ENCODE measurements around the gene RTL1.

RTL1 gene

DNA sequence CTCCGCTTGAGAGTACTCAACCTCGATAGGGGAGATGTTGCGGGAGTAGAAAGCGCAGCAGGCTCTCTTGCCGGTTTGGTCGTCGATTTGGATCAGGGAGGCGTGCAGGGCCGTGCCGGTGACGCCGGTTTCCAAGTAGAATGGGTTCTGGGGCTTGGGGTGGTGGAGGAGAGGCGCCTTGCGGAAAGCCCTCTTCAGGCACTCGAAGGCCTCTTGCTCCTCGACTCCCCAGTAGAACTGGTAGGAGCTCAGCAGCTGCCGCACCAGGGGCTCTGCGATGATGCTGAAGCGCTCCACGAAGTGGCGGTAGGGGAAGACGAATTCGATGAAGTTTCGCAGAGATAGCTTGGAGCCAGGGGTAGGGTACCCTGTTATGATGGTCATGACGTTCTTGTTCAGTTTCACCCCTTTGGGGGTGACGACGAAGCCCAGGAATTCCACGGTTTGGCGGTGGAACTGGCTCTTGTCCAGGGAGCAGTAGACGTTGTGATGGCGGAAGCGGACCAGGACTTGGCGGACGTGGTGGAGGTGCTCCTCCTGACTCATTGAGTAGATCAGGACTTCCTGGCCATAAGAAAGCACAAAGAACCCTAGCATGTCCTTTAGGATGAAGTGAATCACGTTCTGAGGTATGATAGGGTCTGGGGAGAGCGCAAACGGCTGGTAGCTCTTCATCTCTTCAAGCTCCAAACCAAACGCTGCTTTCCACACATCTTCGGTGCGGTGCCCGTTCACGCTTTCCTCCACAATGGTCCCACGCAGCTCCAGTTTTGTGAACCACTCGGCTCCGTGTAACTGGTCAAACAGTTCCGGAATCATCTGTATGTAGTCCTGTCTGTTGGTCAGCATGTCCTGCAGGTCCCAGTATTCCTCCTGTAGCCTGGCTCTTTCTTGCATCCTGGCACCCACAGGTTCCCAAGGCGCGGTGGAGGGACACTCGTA is 21.2 kb downstream of the RTL1 start:
- no peak for DNase-seq (ENCODE audit: extremely low read depth in 1 of 2, low read depth in 1 of 2)

DNA sequence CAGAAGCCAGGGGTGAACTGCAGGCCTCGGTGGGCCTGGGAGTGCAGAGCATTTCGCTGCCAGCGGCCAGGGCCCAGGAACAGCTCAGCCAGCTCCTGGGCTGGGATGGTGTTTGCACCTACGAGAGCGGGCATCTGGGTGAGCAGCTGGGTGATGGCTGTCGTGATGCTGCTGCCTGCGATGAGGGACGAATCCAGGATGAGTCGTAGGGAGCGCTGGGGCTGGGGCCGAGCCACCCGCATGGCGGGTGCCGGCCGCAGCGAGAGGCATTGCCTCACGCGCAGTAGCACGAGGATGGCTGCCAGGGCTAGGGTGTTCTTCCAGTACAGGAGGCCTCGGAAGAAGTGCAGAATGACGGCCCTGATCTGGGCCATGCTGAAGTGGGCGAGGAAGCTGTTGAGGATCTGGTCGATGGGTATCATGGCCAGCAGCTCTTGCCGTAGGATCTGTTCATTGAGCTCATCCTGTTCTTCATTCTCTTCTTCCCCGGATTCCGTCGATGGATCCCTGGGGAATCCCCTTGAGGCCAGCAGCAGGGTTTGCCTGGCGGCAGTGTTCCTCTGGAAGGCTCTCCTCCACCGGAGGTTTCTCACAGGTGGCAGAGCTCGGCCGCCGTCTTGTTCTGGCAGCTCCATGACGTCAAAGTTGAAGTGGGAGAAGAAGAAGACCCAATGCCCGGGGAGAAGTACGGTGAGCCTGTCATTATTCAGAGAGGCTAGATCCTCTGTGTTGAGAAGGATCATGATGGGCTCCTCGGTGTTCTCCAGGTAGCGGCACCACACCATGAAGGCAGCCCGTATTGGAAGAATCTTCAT is 22.1 kb downstream of the RTL1 start:
- DNase-seq (ENCODE audit: extremely low read depth in 1 of 2, low read depth in 1 of 2), result no peak

DNA sequence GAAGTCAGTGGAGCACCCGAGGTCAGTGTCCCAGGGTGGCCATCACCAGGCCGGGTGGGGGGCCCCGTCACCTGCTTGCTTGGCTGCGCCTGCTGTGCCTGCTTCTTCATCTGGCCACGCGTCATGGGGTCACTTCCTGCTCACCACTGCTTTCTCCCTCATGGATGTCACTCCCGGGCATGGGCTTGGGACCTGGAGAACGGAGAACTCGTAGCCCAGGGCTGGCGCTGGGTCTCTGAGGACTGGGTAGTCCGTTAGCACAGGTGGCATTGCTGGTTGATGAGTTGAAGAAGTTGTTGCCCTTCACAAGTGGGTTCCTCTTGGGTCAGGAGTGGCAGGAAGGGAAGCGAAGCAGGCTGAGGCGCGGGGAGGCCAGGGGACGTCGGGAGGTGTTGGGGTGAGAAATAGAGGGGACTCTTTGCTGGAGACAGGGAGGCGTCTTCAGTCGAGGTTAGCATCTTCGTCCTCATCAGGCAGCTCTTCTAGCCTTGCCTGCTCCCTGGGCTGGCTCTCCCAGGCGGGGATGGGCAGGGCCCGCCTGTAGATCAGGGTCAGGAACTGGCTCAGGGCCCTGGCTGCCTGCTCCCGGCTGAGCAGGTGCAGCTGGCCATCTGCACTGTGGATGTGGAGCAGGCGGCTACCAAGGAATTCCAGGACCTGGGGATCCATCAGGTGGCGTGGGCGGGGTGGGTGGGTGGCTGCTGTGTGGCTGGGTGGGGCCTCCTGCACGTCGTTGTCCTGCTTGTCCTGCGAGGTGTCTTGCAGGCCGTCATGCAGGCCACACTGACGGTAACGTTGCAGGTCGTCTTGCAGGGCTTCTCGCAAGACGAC is 23.0 kb downstream of the RTL1 start:
- no peak for DNase-seq (ENCODE audit: extremely low read depth in 1 of 2, low read depth in 1 of 2)

DNA sequence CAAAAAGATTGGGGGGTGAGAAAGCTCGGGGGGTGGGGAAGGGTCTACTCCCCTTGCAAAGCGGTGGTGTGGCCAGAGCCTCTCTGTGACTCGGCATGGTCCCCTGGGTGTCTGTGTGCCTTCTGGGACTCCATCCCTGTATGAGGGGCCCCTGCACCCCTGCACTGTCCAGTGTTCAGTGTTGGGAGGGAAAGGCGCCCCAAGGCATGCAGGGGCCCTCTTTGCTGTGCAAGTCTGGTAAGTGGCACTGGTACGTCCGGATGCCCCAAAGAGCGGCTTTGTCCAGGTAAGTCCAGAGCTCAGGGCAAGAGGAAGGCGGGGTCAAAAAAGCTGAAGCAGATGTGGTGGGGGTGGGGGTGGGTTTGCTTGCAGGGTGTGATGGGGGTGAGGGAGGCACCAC is 23.7 kb downstream of the RTL1 start:
- DNase-seq (ENCODE audit: extremely low read depth in 1 of 2, low read depth in 1 of 2), result no peak

DNA sequence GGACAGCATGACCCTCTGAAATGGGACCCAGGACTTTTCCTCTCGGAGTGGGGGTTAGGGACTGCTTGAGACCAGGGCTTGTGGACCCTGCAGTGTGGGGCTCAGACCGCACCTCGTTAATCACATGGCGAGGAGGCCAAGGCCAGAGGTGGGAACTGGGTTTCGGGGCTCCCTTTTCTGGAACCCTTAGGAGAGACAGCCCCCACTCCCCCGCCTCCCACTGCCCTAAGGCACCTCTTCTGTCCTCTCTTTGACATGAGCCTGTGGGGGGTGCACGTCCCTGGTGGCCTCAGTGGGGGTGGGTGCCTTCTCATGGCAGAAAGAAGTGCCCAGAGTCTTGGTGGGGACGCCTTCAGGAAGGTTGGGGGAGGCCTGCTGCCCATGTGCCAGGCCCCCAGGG is 24.3 kb downstream of the RTL1 start:
- no peak for DNase-seq (ENCODE audit: extremely low read depth in 1 of 2, low read depth in 1 of 2)

DNA sequence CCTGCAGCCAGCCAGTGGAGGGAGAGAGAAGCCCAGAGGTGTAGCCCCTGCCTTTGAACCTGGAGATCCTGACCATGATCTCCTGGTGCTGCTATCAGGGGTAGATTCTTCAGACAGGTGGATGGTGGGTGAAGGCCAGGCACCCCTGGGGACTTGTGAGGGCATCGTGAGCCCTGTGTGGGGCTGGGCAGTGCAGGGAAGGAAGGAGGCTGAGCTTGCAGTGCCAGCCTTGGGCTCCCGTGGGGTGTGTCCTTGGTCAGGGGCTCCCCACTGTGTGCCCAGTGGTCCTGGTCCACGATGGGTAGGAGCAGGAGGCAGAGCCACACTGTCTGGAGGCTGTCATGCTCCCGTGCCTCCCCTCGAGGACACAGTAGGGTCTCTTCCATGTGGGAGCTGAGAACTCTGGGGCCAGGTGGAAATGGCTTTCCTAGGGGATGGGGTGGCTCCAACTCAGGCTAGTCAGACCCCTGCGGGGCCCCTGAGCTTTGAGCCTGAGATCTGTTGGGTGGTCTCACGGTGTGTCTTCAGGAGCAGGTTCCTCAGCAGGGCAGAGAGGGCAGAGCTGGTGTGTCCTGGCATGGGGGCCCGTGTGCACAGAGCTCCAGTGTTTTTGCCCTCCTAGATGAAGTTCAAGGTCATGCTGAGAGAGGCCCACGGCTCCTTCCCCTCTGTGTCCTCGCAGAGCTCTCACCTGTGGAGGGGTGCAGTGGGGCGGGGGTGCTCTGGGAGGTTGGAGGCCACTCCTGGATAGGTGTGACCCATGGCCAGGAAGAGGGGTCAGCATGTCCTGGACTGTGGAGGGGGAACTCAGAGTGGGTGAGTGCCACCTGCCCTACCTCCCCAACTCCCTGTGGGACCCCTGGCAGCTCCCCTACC is 25.0 kb downstream of the RTL1 start:
- no peak for DNase-seq (ENCODE audit: extremely low read depth in 1 of 2, low read depth in 1 of 2)

DNA sequence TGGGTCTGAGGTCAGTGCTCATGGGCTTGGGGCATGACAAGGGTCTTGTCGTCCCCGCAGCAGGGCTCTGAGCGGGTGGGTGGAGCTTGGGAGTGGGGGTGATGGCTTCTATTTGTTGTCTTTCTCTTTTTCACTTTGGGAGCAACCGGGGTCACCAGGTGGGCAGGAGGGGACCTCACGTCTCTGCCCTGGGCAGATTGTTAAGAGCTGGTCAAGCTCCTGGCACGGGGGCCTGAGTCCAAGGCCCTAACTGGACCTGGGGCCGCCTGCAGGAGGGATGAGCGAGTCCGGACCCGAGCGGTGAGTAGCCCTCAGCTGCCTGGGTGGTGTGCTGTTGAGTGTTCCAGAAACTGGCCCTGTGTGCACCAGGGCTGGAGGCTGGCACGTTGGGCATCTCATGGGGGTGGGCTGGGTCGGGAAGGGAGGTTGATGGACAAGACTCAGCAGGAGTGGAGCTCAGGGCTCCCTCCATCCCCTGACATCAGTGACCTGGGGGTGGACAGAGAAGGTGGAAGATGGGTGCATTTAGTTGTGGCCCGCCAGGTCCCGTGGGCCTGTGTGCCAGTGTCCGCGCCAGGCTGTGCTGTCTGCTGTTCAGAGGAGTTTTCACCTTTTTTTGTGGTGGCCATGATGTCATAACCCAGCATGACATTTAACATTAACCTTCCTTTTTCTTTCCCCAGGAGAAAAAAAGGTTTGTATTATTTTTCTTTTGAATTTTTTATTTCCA is 27.5 kb downstream of the RTL1 start:
- DNase-seq (ENCODE audit: extremely low read depth in 1 of 2, low read depth in 1 of 2), result no peak

DNA sequence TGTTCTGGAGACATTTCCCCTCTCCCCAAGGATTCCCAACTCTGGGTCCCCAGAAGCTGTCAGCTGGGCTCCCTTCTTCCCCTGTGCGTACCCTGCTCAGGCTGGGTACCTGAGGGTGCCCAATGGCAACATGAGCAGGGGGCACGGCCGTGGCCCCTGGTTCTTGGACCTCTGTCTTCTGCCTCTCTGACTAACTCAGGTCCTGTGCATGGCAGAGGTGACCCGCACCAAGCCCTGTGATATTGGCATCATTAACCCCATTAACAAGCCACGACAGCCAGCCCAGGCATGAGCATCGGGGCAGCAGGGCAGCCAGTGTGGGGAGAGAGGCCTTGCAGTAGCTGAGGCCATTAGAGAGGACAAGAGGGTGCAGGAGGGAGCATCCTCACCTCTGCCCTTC is 28.4 kb downstream of the RTL1 start:
- DNase-seq (ENCODE audit: extremely low read depth in 1 of 2, low read depth in 1 of 2), result no peak

DNA sequence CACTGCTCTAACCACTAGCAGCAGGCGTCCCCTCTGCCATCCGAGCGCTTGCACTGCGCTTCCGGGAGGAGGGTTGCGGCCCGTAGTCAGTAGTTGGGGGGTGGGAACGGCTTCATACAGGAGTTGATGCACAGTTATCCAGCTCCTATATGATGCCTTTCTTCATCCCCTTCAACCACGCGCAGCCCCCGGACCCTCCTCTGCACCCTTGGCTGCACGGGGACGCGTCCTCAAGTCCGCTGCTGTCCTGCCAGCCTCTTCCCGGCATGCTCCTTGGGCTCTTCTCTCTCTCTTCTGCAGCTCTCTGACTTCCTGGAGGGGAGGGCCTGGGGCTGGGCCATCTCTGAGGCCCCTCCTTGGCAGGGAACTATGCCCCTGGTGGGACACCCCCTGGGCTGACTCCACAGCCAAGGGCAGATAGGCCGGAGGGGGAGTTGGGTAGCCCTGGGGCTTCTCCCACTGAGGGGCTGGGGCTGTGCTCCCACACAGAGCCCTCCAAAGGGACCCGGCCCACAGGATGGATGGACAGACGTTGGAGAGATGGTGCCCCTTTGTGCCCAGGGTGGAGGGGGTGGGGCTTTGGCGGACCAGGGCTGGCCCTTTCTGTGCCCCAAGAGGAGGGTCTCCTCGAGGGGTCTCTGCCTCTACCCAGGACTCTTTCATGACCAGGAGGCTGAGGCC is 29.0 kb downstream of the RTL1 start:
- no peak for DNase-seq (ENCODE audit: extremely low read depth in 1 of 2, low read depth in 1 of 2)

DNA sequence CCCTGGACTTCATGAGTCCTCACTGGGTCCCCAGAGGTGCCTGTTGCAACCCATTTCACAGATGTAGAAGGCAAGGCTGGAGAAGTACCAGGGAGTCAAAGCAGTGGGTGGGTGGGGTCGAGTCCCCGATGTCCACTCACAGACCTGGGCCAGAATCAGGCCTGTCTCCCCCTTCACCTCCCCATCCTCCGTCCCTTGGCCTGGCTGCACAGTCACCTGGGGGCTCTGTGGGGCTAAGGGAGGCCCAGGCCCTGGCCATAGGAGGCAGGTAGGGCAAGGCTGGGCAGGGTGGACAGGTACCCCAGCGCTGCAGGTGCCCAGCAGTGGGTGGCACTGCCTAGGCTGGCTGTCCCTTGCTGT is 29.5 kb downstream of the RTL1 start:
- no peak for DNase-seq (ENCODE audit: extremely low read depth in 1 of 2, low read depth in 1 of 2)

DNA sequence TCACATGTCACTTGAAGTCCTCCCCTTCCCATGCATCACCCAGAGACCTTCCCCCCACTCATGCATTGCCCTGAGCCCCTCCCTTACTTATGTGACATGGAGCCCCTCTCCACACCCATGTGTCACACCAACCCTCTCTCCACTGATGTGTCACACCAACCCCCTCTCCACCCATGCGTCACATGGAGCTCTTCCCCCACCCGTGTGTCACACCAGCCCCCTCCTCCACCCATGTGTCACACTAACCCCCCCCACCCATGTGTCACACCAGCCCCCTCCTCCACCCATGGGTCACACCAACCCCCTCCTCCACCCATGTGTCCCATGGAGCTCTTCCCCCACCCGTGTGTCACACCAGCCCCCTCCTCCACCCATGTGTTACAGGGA is 30.4 kb downstream of the RTL1 start:
- no peak for DNase-seq (ENCODE audit: extremely low read depth in 1 of 2, low read depth in 1 of 2)

DNA sequence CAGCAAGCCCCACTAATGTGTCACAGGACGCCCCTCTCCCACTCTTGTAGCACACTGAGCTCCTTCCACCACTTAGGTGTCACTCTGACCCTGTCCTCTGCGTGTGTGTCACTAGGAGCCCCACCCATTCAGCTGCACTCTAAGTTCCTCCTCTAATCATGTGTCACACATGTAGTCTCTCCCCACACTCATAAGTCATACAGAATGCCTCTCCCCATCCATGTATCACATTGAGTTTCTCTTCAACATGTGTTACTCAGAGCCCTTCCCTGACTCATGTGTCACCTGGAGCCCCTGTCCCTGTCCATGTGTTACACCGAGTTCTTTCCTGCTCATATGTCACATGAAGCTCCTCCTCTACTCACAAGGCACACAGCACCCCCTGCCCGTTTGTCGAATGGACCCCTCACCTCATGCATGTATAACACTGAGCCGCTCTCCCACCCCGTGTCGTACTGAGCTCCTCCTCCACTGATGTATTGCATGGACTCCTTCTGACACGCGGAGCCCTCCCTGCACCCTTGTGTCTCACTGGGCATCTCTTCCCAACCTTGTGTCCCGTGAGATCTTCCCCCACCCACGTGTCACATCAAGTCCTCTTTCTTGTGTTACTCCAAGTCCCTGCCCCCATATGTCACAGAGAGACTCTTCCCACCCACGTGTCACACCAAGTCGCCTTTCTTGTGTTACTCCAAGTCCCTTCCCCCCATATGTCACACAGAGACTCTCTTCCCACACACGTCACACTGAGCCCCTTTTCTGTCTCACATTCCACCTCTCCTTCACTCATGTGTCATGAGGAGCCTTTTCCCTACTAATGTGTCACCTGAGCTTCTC is 31.0 kb downstream of the RTL1 start:
- no peak for DNase-seq (ENCODE audit: extremely low read depth in 1 of 2, low read depth in 1 of 2)

DNA sequence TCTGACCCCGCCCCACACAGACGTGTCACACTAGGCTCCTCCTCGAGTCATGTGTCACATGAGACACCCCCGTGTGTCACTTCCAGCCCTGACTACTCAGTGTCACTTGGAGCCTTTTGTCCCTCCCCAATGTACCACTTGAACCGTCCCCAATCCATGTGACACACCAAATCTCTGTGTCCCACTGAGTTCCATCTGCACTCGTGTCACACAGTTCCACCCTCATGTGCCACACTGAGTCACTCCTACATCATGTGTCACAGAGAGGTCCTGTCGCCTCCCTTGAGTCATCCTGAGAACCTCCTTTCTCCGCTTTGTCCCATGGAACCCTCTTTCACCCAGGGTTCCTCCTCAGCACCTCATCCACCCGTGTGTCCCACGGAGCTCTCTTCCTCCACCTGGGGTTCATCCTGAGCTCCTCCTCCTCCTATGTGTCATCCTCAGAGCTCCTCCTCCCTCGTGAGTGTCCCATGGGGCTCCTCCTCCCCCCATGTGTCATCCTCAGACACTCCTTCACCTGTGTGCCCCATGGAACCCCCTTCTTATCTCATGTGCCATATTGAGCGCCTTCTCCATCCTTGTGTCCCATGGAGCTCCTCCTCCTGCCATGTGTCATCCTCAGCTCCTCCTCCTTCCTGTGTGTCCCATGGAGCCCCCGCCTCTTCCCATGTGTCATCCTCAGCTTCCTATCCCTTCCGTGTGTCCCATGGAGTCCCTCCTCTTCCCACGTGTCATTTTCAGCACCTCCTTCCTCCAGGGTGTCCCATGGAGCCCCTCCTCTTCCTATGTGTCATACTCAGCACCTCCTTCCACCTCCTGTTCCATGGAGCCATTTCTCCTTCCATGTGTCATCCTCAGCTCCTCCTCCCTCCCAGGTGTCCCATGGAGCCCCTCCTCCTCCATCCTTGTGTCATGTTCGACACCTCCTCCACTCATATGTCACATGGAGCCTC is 32.0 kb downstream of the RTL1 start:
- DNase-seq (ENCODE audit: extremely low read depth in 1 of 2, low read depth in 1 of 2), result no peak

DNA sequence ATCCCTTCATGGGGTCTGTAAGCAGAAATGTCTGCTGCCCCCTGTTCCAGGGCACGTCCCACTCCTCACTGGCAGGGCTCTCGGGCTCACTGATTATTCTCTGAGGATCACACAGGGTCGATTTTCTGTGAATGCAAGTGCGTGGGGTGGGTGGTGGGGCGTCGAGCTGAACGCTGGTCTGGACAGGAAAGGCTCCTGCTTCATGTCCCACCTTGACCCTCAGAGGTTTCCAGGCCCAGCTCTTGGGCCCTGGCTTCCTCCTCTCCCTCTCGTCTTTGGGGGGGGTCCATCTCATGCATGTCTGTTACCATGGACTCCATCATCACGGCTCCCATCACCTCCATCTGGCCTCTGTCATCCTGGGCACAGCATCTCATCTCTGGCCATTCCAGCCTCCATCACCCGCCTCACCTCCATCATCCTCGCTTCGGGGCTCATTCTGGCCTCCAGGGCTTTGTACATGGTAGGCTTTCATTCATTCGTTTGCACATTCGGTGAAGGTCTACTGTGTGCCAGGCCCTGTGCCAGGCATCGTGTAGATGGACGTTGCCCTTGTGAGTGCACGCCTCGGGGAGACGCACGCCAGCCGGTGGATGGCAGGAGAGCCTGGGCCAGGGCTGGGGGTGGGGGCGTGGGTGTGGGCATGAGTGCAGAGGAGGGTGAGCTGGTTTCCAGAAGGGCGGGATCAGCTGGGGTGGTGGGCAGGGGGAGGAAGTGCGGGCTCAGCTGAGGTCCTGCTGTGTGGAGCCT is 34.7 kb downstream of the RTL1 start:
- no peak for DNase-seq (ENCODE audit: extremely low read depth in 1 of 2, low read depth in 1 of 2)

DNA sequence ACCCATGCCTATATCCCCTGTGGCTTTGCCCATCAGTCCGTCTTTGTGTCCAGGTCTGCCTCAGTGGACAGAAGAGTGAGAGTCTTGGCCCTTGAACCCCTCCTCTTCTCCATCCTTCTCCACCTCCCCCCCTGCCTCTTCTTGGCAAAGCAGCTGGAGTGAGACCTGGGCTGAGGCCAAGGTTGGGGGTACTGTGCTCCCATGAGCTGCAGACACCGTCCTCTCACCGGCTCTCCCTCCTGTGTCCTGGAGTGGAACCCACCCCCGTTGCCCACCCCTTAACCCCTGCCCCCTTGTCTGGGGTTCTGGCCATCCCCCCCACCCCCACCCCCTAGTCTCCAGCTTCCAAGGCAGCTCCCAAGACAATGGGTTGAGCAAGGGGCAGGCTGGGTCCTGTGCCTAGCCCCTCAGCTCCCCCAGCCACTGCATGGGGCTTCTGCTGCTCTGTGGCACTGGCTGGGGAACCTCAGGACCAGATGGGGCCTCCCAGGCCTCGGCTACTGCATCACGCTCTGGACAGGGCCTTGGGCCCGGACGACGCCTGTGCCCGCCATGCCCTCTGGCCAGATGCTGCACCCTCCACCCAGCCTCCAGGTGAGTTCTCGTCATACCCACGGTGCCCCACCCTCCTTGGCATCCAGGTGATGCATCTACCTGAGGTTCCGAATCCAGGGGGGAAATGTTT is 35.7 kb downstream of the RTL1 start:
- DNase-seq (ENCODE audit: extremely low read depth in 1 of 2, low read depth in 1 of 2), result no peak
